HL-60 (cell line): Measurements from ENCODE around the gene SGMS2.

Experiments
- DNase-seq, 2 experiments: peaks; one replicate each; pipeline ENCODE4 v3.0.0-alpha.2; 2010 to 2020; ENCODE audit warnings: low read depth in 1 of 2, low spot score in 1 of 2
- H3K27ac ChIP-seq: fragments of 250-450 bp; sonication (Bioruptor Pico); replicated peaks from 2 replicates; pipeline ENCODE4 v1.5.1; 2020; ENCODE audit warnings: mild to moderate bottlenecking, moderate library complexity
- H3K27me3 ChIP-seq: fragments of 250-450 bp; sonication (Bioruptor Pico); 2 replicates; pipeline ENCODE4 v1.5.1; 2021; ENCODE audit warnings: mild to moderate bottlenecking, moderate library complexity; ENCODE audit not compliant: insufficient read depth, poor library complexity, severe bottlenecking
- H3K4me3 ChIP-seq: replicated peaks from 2 replicates; pipeline ENCODE4 v1.5.1; 2011; ENCODE audit warnings: mild to moderate bottlenecking, control low read depth, low read length; ENCODE audit not compliant: insufficient read depth
- GABPA ChIP-seq: IDR thresholded peaks from 2 replicates; pipeline ENCODE4 v1.6.1; 2012; ENCODE audit warnings: low read depth
- POLR2AphosphoS5 ChIP-seq: IDR thresholded peaks from 2 replicates; pipeline ENCODE4 v1.6.1; 2012; ENCODE audit warnings: low read depth
- REST ChIP-seq: IDR thresholded peaks from 2 replicates; pipeline ENCODE4 v1.6.1; 2012; ENCODE audit warnings: low read depth; ENCODE audit not compliant: insufficient replicate concordance
- SPI1 ChIP-seq: IDR thresholded peaks from 2 replicates; pipeline ENCODE4 v1.6.1; 2012; ENCODE audit warnings: low read depth, mild to moderate bottlenecking, borderline replicate concordance
- TF ChIP-seq, protein P1 (sequence below): IDR thresholded peaks from one replicate; pipeline ENCODE4 v1.5.1; 2011; ENCODE audit warnings: low read length, control low read depth, inconsistent platforms; ENCODE audit not compliant: insufficient read depth

SGMS2 gene

GRCh38 chr4:107780665-107781064, 44.1 kb upstream of the SGMS2 start:
- no peak overlapping the region for H3K4me3 ChIP-seq
- no peaks in the 10 kb centered on the region for H3K27me3 ChIP-seq
- no peak for TF ChIP-seq SPI1
- no peak for TF ChIP-seq GABPA
- no peak for TF ChIP-seq POLR2AphosphoS5
- TF ChIP-seq, protein P1, sequence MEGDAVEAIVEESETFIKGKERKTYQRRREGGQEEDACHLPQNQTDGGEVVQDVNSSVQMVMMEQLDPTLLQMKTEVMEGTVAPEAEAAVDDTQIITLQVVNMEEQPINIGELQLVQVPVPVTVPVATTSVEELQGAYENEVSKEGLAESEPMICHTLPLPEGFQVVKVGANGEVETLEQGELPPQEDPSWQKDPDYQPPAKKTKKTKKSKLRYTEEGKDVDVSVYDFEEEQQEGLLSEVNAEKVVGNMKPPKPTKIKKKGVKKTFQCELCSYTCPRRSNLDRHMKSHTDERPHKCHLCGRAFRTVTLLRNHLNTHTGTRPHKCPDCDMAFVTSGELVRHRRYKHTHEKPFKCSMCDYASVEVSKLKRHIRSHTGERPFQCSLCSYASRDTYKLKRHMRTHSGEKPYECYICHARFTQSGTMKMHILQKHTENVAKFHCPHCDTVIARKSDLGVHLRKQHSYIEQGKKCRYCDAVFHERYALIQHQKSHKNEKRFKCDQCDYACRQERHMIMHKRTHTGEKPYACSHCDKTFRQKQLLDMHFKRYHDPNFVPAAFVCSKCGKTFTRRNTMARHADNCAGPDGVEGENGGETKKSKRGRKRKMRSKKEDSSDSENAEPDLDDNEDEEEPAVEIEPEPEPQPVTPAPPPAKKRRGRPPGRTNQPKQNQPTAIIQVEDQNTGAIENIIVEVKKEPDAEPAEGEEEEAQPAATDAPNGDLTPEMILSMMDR = no peak
- TF ChIP-seq REST = no peak
- no peak overlapping the region for H3K27ac ChIP-seq
- peak in 1 of 2 experiments; percentile 11 for DNase-seq

- no peaks in the 10 kb centered on the region for H3K27me3 ChIP-seq
- DNase-seq = no peak
- H3K4me3 ChIP-seq = no peak overlapping the region
- no peak for TF ChIP-seq POLR2AphosphoS5
- TF ChIP-seq REST = no peak
- TF ChIP-seq, protein P1 = no peak
- no peak for TF ChIP-seq SPI1
- TF ChIP-seq GABPA = no peak
- no peak overlapping the region for H3K27ac ChIP-seq
Observed at GRCh38 chr4:107791902-107792301, 32.8 kb upstream of the SGMS2 start.

DNA sequence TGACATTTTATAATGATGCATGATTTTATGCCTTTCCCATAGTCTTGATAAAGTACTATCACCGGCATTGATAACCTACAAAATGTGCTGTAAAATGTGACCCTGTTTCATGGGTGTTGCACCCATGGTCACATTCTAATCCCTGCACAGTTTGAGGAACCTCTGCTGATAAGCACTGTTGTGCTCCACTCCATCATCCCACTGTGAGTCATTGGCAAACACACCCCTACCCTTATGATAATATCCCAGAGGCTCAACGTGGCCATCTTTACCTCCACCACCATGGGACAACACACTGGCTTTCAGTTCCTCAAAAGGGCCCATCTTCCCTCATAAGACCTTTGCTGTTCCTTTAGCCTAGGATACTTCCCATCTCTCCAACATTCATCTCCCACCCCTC, 32.0 kb upstream of the SGMS2 start:
- Histone ChIP-seq H3K27me3 (no peaks in the 10 kb centered on the region), H3K4me3 (no peak overlapping the region), H3K27ac (no peak overlapping the region)
- DNase-seq = no peak
- TF ChIP-seq, protein P1 = no peak
- TF ChIP-seq GABPA = no peak
- TF ChIP-seq SPI1 = no peak
- TF ChIP-seq REST = no peak
- no peak for TF ChIP-seq POLR2AphosphoS5
